ENCODE measurements around the gene FFAR1.
"Not testable (repeated sequence)": the region's sequence is repeated elsewhere in the genome, so short reads cannot be mapped to it uniquely, and the experiment has no call there.

FFAR1 gene

DNA sequence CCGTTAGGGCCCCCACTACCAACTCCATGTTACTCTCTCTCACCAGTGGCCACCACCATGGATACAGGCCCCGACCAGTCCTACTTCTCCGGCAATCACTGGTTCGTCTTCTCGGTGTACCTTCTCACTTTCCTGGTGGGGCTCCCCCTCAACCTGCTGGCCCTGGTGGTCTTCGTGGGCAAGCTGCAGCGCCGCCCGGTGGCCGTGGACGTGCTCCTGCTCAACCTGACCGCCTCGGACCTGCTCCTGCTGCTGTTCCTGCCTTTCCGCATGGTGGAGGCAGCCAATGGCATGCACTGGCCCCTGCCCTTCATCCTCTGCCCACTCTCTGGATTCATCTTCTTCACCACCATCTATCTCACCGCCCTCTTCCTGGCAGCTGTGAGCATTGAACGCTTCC, 11.1 kb downstream of the FFAR1 start:
- in situ Hi-C loops (cut with MboI; ENCODE audit: low sequenced_read_pairs) = not testable (repeated sequence)

DNA sequence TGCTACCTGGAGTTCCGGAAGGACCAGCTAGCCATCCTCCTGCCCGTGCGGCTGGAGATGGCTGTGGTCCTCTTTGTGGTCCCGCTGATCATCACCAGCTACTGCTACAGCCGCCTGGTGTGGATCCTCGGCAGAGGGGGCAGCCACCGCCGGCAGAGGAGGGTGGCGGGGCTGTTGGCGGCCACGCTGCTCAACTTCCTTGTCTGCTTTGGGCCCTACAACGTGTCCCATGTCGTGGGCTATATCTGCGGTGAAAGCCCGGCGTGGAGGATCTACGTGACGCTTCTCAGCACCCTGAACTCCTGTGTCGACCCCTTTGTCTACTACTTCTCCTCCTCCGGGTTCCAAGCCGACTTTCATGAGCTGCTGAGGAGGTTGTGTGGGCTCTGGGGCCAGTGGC, 11.7 kb downstream of the FFAR1 start:
- in situ Hi-C loops (cut with MboI; ENCODE audit: low sequenced_read_pairs) = not testable (repeated sequence)

DNA sequence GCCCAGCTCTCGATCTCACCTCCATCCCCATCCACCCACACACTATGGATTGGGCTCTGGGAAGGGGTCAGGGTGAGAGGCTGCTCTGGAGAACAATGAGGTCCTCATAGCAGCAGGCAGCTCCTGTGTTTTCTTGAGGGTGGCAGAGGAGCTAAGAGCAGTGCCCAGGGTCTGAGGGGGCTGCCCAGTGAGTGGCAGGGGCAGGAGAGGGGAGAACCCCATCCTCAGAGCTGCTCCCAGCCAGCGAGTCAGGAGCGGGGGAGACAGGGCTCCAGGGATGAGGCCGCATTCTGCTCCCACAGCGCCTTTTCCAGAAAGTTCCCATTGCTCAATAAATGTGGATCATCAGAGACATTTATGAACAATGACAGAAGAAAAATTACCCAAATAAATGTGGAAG, 12.4 kb downstream of the FFAR1 start:
- in situ Hi-C loops (cut with MboI; ENCODE audit: low sequenced_read_pairs) = not testable (repeated sequence)

DNA sequence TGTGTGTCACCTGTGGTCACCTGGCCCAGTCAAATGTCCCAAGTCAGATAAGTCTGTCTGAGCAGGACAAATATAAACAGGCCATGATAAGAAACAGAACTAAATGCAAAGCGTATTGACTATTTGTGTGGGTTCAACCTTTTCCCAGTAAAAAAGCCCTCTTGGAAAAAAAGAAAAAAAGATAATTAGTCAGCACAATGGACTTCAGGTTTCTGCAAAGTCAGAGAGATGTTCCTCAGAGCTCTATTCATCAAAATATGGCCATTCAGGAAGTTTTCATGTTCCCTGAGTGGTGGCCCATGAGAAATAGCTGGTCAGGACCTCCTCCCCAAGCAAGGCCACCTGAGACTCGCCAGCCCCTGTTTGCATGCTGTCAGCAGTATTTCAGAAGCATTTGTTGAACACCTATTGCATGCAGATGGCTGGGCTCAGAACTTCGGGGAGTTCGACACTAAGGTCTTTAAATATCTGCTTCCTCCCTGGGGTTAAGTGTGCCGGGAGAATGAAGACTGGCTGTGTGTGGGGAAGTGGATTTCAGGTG, 13.2 kb downstream of the FFAR1 start:
- in situ Hi-C loops (cut with MboI; ENCODE audit: low sequenced_read_pairs) = no loop called here

DNA sequence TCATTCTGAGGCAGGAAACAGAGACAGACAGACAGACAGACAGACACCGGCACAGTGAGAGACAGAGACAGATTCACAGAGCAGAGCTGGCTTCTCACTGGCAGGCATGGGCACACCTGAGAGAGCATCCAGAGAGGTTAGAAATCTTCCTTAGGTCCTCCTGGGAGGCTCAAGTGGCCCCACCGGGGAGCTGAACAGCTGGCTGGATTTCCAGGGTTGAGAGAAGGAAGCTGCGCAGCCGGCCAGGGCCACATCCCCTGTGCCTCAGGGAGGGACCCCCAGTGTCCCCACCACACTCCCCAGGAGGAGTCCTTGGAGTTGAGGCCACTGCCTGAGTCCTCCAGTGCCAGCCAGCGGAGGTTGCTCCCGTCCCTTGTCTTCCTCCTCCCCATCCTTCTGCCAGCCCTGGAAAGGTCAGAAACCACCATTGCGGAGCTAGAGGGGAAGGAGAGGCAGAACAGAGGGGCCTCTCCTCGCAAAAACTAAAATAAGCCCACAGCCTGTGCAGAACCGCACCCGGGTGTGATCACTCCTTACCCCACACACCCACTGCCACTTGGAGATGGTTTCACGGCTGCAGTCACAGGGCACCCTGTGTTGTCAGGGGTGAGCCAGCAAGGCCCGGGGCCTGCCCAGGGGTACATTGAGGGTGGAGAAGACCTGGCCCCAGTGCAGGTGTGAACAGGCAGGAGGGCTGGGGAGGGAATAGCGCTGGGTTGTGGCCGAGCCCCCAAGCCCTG, 14.7 kb downstream of the FFAR1 start:
- in situ Hi-C loops (cut with MboI; ENCODE audit: low sequenced_read_pairs) = no loop called here

DNA sequence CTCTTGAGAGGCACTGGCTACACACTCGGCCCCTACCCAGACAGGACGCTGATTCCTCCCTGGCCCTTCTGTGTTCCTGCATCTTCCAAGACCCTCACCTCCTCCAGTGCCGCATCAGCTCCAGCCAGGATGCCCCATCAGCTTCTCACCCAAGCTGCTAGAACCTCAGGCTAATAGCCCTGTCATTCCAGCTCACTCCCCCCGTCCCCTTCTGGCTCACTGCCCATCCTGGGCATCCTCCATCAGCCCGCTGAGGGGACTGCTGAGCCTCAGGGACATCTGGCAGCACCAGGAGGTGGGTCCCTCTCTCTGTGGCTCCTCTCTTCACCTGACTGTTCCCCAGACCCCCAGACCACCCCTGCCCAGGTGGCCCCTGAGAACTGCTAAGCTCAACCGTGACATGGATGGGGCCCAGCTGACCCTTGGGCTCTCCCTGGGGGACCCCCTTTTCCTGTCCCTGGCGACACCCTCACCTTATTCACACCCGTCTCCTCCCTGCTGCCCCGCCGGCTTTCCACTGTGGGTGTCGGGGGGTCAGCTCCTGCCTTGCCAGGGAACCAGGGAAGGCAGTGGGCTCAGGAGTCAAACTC, 15.4 kb downstream of the FFAR1 start:
- in situ Hi-C loops (cut with MboI; ENCODE audit: low sequenced_read_pairs) = no loop called here

DNA sequence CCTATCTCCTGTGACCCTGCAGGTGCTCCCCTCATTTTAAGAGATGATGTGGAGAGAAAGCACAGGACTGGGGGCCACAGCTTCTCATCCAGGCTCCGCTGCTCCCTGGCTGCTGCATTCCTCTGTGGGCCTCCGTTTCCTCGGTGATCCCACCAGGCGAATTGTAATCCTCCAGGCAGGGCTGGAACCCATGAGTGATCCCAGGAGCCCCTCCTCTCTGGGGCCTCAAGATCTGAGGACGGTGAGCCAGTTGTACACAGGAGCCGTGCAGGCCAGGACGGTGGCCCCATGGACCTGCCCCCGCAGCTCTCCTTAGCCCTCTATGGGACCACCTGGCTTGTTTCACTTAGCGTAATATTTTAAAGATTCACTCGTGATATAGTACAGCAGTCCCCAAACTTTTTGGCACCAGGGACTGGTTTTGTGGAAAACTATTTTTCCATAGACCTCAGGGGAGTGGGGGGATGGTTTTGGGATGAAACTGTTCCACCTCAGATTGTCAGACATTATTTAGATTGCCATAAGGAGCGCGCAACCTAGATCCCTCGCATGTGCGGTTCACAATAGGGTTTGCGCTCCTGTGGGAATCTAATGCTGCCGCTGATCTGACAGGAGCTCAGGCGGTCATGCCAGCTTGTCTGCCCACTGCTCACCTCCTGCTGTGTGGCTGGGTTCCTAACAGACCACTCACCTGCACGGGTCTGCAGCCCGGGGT, 16.2 kb downstream of the FFAR1 start:
- in situ Hi-C loops (cut with MboI; ENCODE audit: low sequenced_read_pairs) = no loop called here

DNA sequence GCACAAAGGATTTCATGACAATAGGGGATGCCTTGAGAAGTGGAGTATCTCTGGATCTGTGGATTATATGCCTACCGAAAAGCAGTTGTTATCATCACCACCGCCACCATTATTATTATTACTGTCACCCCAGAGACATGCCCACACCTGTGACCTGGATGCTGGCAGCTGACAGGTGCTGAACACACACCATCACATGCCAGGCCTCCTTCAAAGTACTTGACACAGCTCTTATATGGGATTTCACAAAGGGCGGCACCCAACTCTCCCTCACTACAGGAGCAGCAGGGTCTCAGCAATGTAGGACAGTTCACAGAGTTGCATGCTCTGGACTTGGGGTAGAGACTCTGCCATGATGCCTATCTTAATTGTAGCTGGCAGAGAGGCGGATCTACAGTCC, 17.6 kb downstream of the FFAR1 start:
- in situ Hi-C loops (cut with MboI; ENCODE audit: low sequenced_read_pairs) = no loop called here

DNA sequence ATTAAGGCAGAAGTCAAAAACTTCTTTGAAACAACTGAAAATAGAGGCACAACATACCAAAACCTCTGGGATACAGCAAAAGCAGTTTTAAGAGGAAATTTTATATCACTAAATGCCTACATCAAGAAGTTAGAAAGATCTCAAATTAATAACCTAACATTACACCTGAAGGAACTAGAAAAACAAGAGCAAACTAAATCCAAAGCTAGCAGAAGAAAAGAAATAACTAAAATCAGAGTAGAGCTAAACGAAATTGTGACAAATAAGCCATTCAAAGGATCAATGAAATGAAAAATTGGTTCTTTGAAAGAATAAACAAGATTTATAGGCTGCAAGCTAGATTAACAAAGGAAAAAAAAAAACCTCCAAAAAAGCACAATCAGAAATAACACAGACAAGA, 20.7 kb downstream of the FFAR1 start:
- in situ Hi-C loops (cut with MboI; ENCODE audit: low sequenced_read_pairs) = no loop called here

DNA sequence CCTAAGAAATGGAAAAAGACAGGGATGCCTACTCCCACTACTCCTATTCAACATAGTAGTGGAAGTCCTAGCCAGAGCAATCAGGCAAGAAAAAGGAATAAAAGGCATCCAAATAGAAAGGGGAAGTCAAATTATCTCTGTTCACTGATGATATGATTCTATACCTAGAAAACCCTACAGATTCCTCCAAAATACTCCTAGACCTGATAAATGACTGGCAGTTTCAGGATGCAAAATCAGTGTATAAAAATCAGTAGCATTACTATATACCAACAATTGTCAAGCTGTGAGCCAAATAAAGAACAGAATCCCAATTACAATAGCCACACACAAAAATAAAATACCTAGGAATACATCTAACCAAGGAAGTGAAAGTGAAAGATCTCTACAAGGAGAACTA, 21.8 kb downstream of the FFAR1 start:
- in situ Hi-C loops (cut with MboI; ENCODE audit: low sequenced_read_pairs) = no loop called here

DNA sequence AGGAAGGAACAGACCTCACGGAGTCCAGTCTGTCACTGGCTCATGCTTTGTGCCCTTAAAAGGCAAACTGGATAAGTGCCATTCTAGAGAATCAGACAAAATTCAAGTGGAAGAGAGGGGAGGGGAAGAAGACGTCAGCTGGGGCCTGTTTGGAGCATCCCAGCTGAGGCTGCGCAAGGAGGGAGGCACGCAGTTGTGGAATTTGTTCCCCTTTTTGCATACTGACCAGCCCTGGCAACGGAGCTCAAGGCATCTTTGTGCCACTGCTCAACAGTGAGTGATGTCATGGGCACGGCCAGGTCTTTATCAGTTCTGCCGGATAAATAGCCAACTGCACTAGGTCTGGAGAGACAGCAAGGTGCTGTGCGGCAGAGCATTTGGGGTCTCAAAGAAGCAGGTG, 23.0 kb downstream of the FFAR1 start, which contains the start of gene GPR42:
TSS of gene GPR42 (plus strand) at position 347 of the 400 bp plus-strand sequence. CDS start 292 bp downstream, outside the sequence.
- in situ Hi-C loops (cut with MboI; ENCODE audit: low sequenced_read_pairs) = no loop called here

DNA sequence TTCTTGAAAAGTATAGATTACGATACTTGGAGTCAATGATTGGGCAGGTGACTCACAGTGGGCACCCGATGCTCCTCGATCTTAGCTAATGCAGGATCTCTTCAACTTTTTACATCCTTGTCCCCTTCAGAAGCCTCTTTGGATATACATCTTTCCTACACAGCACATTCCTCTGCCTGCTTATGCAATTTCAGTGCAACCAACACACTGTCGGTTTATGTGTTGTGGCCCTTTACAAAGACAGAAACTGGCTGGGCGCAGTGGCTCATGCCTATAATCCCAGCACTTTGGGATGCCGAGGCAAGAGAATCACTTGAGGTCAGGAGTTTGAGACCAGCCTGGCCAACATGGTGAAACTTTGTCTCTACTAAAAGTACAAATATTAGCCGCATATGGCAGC, 25.8 kb downstream of the FFAR1 start:
- in situ Hi-C loops (cut with MboI; ENCODE audit: low sequenced_read_pairs) = no loop called here

DNA sequence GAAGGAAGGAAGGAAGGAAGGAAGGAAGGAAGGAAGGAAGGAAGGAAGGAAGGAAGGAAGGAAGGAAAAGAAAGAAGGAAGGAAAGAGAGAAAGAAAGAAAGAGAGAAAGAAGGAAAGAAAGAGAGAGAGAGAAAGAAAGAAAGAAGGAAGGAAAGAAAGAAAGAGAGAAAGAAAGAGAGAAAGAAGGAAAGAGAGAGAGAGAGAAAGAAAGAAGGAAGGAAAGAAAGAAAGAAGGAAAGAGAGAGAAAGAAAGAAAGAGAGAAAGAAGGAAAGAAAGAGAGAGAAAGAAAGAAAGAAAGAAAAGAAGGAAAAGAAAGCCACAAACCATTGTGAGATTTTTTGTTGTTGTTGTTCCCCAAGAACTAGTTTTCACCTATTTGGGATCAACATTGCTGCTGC, 26.3 kb downstream of the FFAR1 start:
- in situ Hi-C loops (cut with MboI; ENCODE audit: low sequenced_read_pairs) = not testable (repeated sequence)

DNA sequence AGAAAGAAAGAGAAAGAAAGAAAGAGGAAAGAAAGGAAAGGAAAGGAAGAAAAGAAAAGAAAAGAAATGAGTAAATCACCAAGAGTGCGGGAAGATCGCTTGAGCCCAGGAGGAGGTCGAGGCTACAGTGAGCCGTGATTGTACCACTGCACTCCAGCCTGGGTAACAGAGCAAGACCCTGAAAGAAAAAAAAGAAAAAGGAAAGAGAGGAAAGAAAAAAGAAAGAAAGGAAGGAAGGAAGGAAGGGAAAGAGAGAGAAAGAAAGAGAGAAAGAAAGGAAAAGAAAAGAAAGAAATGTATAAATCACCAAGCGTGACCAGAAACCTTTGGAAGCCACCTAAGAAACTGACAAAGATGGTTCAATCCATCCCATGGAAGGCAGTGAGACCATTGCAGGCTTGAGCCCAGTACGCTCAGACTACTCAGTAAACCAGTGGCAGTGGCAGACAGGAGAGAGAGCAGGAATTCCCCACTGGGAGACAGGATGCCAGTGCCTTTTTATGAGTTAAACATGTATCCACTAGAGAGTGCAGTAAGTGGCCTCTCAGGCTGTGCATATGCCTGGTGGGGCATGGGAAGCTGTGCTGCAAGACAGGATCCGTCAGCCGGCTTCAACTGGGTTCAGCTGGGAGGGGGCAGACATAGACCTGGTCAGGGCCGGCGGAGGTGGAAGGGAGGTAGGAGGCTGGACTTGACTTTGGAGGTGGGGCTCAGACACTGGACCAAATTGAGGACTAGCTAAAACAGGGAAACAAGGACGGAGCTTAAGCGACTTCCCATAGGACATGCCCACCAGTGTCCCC, 28.0 kb downstream of the FFAR1 start:
- in situ Hi-C loops (cut with MboI; ENCODE audit: low sequenced_read_pairs) = no loop called here

DNA sequence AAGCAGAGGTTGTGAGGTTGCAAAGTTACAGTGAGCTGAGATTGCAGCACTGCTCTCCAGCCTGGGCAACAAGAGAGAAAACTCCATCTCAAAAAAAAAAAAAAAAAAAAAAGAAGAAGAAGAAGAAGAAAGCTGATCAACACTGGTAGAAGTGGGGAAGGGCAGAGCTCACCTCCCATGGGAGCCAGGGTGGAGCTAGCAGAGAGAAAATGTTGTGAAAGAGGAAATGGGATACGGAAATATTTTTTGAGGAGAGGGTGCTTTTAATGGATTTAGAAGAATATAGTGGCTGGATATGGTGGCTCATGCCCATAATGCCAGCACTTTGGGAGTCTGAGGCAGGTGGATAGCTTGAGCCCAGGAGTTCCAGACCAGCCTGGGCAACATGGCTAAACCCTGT, 30.0 kb downstream of the FFAR1 start:
- in situ Hi-C loops (cut with MboI; ENCODE audit: low sequenced_read_pairs) = no loop called here

DNA sequence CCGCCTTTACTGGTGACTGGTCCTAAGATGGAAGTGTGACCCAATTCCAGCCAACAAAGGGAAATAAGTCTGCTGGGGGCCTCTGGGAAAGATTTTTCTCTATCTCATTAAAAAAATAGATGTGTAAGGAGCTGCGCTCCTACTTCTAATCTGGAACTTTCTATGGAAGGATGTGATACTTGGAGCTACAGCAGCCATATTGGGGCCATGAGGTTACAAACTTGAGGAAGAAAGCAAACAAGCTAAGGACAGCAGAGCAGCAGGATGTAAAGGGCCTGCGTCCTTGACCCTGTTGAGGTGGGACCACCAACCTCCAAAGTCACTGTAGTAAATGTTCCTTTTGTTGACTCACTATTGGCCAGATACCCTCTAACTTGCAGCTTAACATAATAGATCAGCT, 30.7 kb downstream of the FFAR1 start:
- in situ Hi-C loops (cut with MboI; ENCODE audit: low sequenced_read_pairs) = no loop called here

DNA sequence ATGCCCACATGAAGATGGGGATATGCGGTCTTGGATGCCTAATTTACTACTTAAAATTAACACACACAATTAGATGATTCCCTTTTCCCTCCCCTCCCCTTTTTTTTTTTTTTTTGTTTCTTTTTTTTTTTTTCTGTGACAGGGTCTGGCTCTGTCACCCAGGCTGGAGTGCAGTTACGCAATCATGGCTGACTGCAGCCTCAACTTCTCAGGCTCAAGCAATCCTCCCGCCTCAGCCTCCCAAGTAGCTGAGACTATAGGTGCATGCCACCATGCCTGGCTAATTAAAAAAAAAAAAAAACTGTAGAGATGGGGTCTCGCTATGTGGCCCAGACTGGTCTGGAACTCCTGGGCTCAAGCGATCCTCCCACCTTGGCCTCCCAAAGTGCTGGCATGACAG, 31.8 kb downstream of the FFAR1 start:
- in situ Hi-C loops (cut with MboI; ENCODE audit: low sequenced_read_pairs) = not testable (repeated sequence)

DNA sequence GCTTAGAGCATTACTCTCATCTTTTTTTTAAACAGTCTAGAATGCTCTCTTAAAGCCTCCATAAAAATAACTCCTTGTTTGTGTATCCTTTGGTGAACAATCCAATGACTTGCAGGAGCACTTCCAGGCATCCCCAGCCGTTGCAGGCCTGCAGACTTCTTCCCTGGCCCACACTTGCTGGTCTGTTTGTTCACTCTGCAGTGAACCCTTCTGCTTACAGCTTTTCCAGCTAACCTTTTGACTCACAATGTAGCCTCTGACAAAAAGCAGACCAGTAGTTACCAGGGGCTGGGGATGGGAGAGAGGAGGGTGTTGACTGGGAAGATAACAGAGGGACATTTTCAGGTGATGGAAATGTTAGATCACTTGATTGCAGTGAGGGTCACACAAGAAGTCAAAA, 32.3 kb downstream of the FFAR1 start:
- in situ Hi-C loops (cut with MboI; ENCODE audit: low sequenced_read_pairs) = no loop called here

DNA sequence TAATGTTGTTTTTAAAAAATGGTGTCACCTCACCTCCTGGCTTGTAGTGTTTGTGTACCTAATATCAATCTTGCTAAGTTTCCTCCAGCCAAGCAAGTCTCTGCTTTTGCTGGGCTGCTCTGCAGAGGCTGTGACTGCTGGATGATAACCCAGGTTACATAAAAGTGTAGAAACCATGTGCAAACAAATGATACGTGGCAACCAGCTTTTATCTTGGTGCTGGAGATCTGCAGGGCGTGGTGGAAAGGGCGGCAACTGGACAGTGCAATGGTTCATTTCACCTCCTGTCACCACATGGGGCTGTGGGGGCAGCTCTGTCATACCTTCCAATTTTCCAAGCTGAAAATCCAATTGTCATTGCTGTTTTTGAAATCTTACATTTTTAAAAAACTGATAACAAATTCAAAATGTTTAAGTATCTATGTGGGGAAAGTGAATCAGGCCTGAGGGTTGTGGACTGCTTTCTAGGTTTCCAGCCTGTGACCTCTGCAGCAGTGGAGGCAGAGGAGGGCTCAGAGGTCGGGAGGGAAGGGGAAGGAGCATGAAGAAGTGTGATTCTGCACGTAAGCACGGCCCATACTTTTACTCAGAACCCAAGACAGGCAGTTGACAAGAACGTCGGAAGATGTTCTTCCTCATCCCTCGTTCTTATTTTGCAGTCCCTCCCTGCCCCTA, 32.9 kb downstream of the FFAR1 start:
- in situ Hi-C loops (cut with MboI; ENCODE audit: low sequenced_read_pairs) = no loop called here

DNA sequence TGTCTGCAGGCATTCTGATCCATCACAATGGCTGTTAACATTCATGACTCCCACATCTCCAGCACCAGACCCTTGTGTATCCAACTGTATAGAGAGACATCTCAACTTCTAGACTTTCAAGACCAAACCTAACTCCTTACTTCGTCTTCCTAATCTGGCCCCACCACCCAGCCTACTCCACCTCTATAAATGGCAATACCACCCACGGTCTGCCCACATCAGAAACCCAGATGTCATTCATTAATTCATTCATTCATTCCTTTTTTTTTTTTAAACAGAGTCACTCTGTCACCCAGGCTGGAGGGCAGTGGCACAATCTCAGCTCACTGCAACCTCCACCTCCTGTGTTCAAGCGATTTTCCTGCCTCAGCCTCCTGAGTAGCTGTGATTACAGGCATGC, 33.6 kb downstream of the FFAR1 start:
- in situ Hi-C loops (cut with MboI; ENCODE audit: low sequenced_read_pairs) = no loop called here
